HL-60 (cell line): Measurements from ENCODE around the gene YKT6.

Experiments used
- DNase-seq, 2 experiments: peaks; one replicate each; pipeline ENCODE4 v3.0.0-alpha.2; 2010 to 2020; ENCODE audit warnings: low read depth in 1 of 2, low spot score in 1 of 2
- H3K27ac ChIP-seq: fragments of 250-450 bp; sonication (Bioruptor Pico); replicated peaks from 2 replicates; pipeline ENCODE4 v1.5.1; 2020; ENCODE audit warnings: mild to moderate bottlenecking, moderate library complexity
- H3K27me3 ChIP-seq: fragments of 250-450 bp; sonication (Bioruptor Pico); 2 replicates; pipeline ENCODE4 v1.5.1; 2021; ENCODE audit warnings: mild to moderate bottlenecking, moderate library complexity; ENCODE audit not compliant: insufficient read depth, poor library complexity, severe bottlenecking
- H3K4me3 ChIP-seq: replicated peaks from 2 replicates; pipeline ENCODE4 v1.5.1; 2011; ENCODE audit warnings: mild to moderate bottlenecking, control low read depth, low read length; ENCODE audit not compliant: insufficient read depth
- CTCF ChIP-seq: IDR thresholded peaks from one replicate; pipeline ENCODE4 v1.5.1; 2011; ENCODE audit warnings: low read length, control low read depth, inconsistent platforms; ENCODE audit not compliant: insufficient read depth
- GABPA ChIP-seq: IDR thresholded peaks from 2 replicates; pipeline ENCODE4 v1.6.1; 2012; ENCODE audit warnings: low read depth
- POLR2AphosphoS5 ChIP-seq: IDR thresholded peaks from 2 replicates; pipeline ENCODE4 v1.6.1; 2012; ENCODE audit warnings: low read depth
- REST ChIP-seq: IDR thresholded peaks from 2 replicates; pipeline ENCODE4 v1.6.1; 2012; ENCODE audit warnings: low read depth; ENCODE audit not compliant: insufficient replicate concordance
- SPI1 ChIP-seq: IDR thresholded peaks from 2 replicates; pipeline ENCODE4 v1.6.1; 2012; ENCODE audit warnings: low read depth, mild to moderate bottlenecking, borderline replicate concordance

YKT6 gene

GRCh38 chr7:44187636-44188416, 13.0 kb upstream of the YKT6 start:
- no peak for DNase-seq
- Histone ChIP-seq H3K27ac (no peak overlapping the region), H3K27me3 (no peaks in the 10 kb centered on the region), H3K4me3 (no peak overlapping the region)
- TF ChIP-seq POLR2AphosphoS5 (no peak), REST (no peak), SPI1 (no peak), CTCF (no peak), GABPA (no peak)

- Histone ChIP-seq H3K27ac (no peak overlapping the region), H3K27me3 (no peaks in the 10 kb centered on the region), H3K4me3 (no peak overlapping the region)
- DNase-seq, result no peak
- TF ChIP-seq CTCF (no peak), POLR2AphosphoS5 (no peak), REST (no peak), SPI1 (no peak), GABPA (no peak)
Measured at GRCh38 chr7:44188480-44189225, 12.1 kb upstream of the YKT6 start.

- H3K27me3 ChIP-seq, result no peaks in the 10 kb centered on the region
- no peak for TF ChIP-seq SPI1
- no peak for TF ChIP-seq CTCF
- no peak for TF ChIP-seq GABPA
- TF ChIP-seq POLR2AphosphoS5, result no peak
- no peak for TF ChIP-seq REST
- no peak for DNase-seq
- no peak within 1 kb of the TSS for H3K4me3 ChIP-seq
- no peak within 1 kb of the TSS for H3K27ac ChIP-seq
Measured at GRCh38 chr7:44189286-44189992, 11.3 kb upstream of the YKT6 start, which contains the start of gene GCK. Gene GCK (minus strand): TSS chr7:44189439. CDS start chr7:44188953, 486 bp downstream.
